Ishikawa (cell line): ENCODE data around the gene FECH.
A peak's percentile ranks its signal among the peaks of the same experiment; 100 is the strongest.

Experiments used
- CEBPB ChIP-seq: IDR thresholded peaks from 2 replicates; pipeline ENCODE4 v1.6.1; 2012
- CREB1 ChIP-seq: IDR thresholded peaks from 2 replicates; pipeline ENCODE4 v1.6.1; 2012; ENCODE audit warnings: low read depth
- EGR1 ChIP-seq: IDR thresholded peaks from 2 replicates; pipeline ENCODE4 v1.6.1; 2012
- EP300 ChIP-seq: IDR thresholded peaks from 2 replicates; pipeline ENCODE4 v1.6.1; 2012; ENCODE audit warnings: borderline replicate concordance
- FOXM1 ChIP-seq: IDR thresholded peaks from 2 replicates; pipeline ENCODE4 v1.6.1; 2012; ENCODE audit warnings: low read depth, borderline replicate concordance
- MAX ChIP-seq: IDR thresholded peaks from 2 replicates; pipeline ENCODE4 v1.6.1; 2012
- NFIC ChIP-seq: IDR thresholded peaks from 2 replicates; pipeline ENCODE4 v1.6.1; 2012
- RAD21 ChIP-seq: IDR thresholded peaks from 2 replicates; pipeline ENCODE4 v1.6.1; 2012; ENCODE audit warnings: low read depth
- TAF1 ChIP-seq: IDR thresholded peaks from 2 replicates; pipeline ENCODE4 v1.6.1; 2012; ENCODE audit warnings: low read depth, mild to moderate bottlenecking
- TCF12 ChIP-seq: IDR thresholded peaks from 2 replicates; pipeline ENCODE4 v1.6.1; 2012; ENCODE audit warnings: low read depth
- TEAD4 ChIP-seq: IDR thresholded peaks from 2 replicates; pipeline ENCODE4 v1.6.1; 2012
- YY1 ChIP-seq: IDR thresholded peaks from 2 replicates; pipeline ENCODE4 v1.6.1; 2012; ENCODE audit warnings: low read depth
- ZBTB7A ChIP-seq: IDR thresholded peaks from 2 replicates; pipeline ENCODE4 v1.6.1; 2012; ENCODE audit warnings: low read depth
- TF ChIP-seq, protein P1 (sequence below): IDR thresholded peaks from 2 replicates; pipeline ENCODE4 v1.6.1; 2012; ENCODE audit warnings: low read depth, mild to moderate bottlenecking
- TF ChIP-seq, protein P2 (sequence below): IDR thresholded peaks from 2 replicates; pipeline ENCODE4 v1.6.1; 2012

FECH gene

DNA sequence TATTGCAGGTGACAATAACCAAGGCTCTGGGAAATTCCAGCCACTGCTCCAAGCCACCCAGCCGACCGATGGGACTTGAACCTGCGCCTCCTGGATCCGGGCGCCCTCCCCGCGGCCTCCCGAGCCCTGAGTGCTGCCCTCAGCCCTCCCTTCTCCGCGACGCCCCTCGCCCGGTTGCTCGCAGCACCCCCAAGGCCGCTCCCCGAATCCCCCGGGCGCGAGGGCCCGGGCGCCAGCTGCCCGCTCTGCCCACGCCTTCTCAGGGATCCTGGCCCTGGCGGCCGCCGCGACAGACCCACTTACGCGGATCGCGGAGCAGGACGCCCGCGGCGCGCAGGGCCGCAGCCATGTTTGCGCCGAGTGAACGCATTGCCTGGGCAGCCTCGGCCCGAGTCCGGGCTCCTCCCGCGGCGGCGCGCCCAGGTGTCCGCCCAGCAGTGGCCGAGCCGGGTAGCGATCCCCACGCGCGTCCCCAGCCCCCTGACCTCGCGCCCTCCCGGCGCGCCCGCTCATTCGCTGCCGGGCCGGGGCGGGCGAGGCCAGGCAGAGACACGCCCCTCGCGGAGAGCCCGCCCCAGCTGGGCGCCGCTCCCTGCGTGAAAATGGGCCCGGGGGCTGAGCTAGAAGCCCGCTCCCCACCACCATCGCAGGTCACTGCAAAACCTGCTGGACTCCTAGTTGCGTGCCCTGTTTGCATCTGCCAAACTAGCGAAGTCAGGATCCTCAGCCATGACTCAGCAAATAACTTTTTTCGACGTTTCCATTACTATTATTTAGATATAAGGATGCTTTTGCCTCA is at the start of gene FECH:
TSS of gene FECH (minus strand) at position 452 of the 799 bp plus-strand sequence. CDS start at position 370, 82 bp downstream.
- TF ChIP-seq EP300 = peak; percentile 10; the same call in 1 of the 2 replicates
- TF ChIP-seq NFIC = no peak
- peak; percentile 93 for TF ChIP-seq ZBTB7A
- TF ChIP-seq TCF12 = no peak
- 0 out of 2 replicates have a peak, but pooled peaks have one; percentile 61 for TF ChIP-seq TAF1
- peak; percentile 50; the same call in 1 of the 2 replicates for TF ChIP-seq MAX
- no peak for TF ChIP-seq EGR1
- TF ChIP-seq, protein P1, sequence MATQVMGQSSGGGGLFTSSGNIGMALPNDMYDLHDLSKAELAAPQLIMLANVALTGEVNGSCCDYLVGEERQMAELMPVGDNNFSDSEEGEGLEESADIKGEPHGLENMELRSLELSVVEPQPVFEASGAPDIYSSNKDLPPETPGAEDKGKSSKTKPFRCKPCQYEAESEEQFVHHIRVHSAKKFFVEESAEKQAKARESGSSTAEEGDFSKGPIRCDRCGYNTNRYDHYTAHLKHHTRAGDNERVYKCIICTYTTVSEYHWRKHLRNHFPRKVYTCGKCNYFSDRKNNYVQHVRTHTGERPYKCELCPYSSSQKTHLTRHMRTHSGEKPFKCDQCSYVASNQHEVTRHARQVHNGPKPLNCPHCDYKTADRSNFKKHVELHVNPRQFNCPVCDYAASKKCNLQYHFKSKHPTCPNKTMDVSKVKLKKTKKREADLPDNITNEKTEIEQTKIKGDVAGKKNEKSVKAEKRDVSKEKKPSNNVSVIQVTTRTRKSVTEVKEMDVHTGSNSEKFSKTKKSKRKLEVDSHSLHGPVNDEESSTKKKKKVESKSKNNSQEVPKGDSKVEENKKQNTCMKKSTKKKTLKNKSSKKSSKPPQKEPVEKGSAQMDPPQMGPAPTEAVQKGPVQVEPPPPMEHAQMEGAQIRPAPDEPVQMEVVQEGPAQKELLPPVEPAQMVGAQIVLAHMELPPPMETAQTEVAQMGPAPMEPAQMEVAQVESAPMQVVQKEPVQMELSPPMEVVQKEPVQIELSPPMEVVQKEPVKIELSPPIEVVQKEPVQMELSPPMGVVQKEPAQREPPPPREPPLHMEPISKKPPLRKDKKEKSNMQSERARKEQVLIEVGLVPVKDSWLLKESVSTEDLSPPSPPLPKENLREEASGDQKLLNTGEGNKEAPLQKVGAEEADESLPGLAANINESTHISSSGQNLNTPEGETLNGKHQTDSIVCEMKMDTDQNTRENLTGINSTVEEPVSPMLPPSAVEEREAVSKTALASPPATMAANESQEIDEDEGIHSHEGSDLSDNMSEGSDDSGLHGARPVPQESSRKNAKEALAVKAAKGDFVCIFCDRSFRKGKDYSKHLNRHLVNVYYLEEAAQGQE = peak; percentile 17; the same call in 1 of the 2 replicates
- TF ChIP-seq, protein P2, sequence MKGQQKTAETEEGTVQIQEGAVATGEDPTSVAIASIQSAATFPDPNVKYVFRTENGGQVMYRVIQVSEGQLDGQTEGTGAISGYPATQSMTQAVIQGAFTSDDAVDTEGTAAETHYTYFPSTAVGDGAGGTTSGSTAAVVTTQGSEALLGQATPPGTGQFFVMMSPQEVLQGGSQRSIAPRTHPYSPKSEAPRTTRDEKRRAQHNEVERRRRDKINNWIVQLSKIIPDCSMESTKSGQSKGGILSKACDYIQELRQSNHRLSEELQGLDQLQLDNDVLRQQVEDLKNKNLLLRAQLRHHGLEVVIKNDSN = no peak; the same call in 1 of the 2 replicates
- no peak for TF ChIP-seq CREB1
- TF ChIP-seq RAD21 = no peak
- TF ChIP-seq FOXM1 = no peak
- no peak for TF ChIP-seq TEAD4
- TF ChIP-seq YY1 = peak; percentile 88
- no peak for TF ChIP-seq CEBPB

GRCh38 chr18:57635003-57635822 is 48.7 kb upstream of the FECH start:
- TF ChIP-seq YY1 (no peak), CEBPB (no peak), EP300 (no peak), TEAD4 (no peak), RAD21 (no peak), TCF12 (no peak), MAX (no peak), TAF1 (no peak), ZBTB7A (no peak), CREB1 (no peak)

DNA sequence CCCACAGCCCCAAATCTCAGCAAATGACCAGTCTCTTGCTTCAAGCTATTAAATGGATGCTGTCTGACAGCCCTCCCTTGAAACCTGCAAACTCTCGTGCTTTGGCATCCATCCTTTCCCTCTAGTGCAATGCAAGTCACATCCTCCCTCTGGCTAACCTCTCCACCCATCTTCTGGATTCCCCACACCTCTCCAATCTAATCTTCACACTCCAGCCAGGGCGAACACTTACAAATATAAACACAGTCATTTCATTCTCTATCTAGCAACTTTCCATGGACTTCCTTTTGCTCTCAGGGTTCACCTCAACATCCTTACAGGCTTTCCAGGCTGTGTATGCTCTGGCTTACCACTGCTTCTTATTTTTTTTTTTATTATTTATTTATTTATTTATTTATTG is 45.2 kb upstream of the FECH start:
- TF ChIP-seq TCF12 (no peak), CEBPB (no peak), EGR1 (no peak), FOXM1 (no peak), NFIC (no peak), TEAD4 (no peak), MAX (no peak), ZBTB7A (no peak), YY1 (no peak), RAD21 (no peak), TAF1 (no peak), CREB1 (no peak)
- TF ChIP-seq, protein P1 = no peak
- TF ChIP-seq, protein P2 = no peak

DNA sequence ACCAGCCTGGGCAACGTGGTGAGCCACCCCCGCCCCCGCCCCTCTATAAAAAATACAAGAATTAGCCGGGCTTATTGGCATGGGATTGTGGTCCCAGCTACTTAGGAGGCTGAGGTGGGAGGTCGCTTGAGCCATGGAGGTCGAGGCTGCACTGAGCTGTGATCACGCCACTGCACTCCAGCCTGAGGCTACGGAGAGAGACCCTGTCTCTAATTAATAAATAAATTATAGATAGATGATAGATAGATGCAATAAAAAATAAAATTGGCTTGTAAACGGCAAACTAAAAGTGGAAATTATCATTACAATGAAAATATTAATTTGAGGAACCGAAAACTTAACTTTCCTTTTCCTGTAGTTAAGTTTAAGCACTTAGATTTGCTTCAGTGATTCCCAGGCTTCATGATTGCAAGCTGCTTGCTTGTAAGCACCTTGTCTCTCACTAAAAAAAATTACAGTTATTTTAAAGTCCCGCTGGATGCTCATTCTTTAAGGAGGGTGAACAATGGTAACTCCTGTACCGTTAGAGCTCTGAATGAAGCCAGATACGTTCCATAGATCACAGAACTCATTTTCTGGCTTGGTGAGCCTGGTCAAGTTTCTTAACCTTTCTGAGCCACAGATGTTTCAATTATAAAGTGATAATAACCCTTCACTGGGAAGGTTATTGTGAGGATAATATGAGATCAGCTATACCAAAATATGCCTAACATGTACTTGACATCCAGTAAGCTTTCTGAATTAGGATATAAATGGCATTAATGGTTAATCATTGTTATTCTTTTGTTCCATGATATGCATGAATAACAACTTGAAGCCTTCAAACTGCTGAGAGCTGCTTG is 44.5 kb upstream of the FECH start:
- TF ChIP-seq CEBPB = no peak
- no peak for TF ChIP-seq MAX
- no peak for TF ChIP-seq CREB1
